ENCODE results near the gene ARHGEF10L.

GRCh38 chr1:17565461-17566252 is 26.2 kb downstream of the ARHGEF10L start:
- TF ChIP-seq, protein P1, sequence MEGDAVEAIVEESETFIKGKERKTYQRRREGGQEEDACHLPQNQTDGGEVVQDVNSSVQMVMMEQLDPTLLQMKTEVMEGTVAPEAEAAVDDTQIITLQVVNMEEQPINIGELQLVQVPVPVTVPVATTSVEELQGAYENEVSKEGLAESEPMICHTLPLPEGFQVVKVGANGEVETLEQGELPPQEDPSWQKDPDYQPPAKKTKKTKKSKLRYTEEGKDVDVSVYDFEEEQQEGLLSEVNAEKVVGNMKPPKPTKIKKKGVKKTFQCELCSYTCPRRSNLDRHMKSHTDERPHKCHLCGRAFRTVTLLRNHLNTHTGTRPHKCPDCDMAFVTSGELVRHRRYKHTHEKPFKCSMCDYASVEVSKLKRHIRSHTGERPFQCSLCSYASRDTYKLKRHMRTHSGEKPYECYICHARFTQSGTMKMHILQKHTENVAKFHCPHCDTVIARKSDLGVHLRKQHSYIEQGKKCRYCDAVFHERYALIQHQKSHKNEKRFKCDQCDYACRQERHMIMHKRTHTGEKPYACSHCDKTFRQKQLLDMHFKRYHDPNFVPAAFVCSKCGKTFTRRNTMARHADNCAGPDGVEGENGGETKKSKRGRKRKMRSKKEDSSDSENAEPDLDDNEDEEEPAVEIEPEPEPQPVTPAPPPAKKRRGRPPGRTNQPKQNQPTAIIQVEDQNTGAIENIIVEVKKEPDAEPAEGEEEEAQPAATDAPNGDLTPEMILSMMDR (IDR thresholded peaks at IDR 0.05; ENCODE audit: low read depth, low read length, poor library complexity, severe bottlenecking), result no peak
- no peak for TF ChIP-seq EZH2phosphoT487 (IDR thresholded peaks at IDR 0.05; ENCODE audit: borderline replicate concordance, low read length)

All from DOHH2 (cell line).